ENCODE data around the gene PPP6R3. TPM values are rescaled to one million over a fixed set of nuclear protein-coding genes. Genes with fewer than 3 reads are reported as not detected.
"Not testable (repeated sequence)": the region's sequence is repeated elsewhere in the genome, so short reads cannot be mapped to it uniquely, and the experiment has no call there.

PPP6R3 gene
- total RNA-seq, 1 donor from 2014 or later = 86.6 TPM

DNA sequence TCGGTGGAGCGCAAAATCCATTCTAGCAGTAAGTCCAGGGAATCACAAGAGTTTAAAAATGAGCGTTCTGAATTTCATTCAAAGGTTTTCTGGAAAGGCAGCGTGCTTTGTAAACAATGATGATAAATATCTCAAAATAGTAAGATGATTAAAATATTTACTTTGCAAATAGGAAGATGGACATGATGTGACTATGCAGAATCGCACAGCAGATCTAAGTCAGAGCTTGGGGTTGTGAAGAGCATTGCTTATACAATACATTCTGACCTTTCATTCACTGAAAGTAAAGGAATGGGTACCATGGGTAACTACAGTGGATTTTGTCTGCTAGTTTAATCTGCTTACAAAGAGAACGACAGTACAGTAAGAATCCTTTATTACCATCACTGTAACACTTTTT, 77.5 kb downstream of the PPP6R3 start:
- peaks cover 31% of the 10 kb centered on the region for H3K4me1 Mint-ChIP-seq (ENCODE audit: unreplicated experiment)
- H3K9me3 Mint-ChIP-seq (ENCODE audit: unreplicated experiment) = no peaks in the 10 kb centered on the region
- no peak overlapping the region for H3K4me3 Mint-ChIP-seq (ENCODE audit: unreplicated experiment)
- H3K27ac Mint-ChIP-seq (ENCODE audit: unreplicated experiment) = no peak overlapping the region
- no peak for DNase-seq (ENCODE audit: extremely low spot score, unreplicated experiment)
- no peak for TF ChIP-seq CTCF (IDR thresholded peaks at IDR 0.05)
- H3K27me3 Mint-ChIP-seq (ENCODE audit: unreplicated experiment) = no peaks in the 10 kb centered on the region
- peaks cover 43% of the 10 kb centered on the region for H3K36me3 Mint-ChIP-seq (ENCODE audit: unreplicated experiment)

- Mint-ChIP-seq H3K36me3 (ENCODE audit: unreplicated experiment) (peaks cover 45% of the 10 kb centered on the region), H3K27me3 (ENCODE audit: unreplicated experiment) (no peaks in the 10 kb centered on the region), H3K4me3 (ENCODE audit: unreplicated experiment) (no peak overlapping the region), H3K9me3 (ENCODE audit: unreplicated experiment) (no peaks in the 10 kb centered on the region), H3K27ac (ENCODE audit: unreplicated experiment) (no peak overlapping the region), H3K4me1 (ENCODE audit: unreplicated experiment) (peaks cover 31% of the 10 kb centered on the region)
- no peak for TF ChIP-seq CTCF (IDR thresholded peaks at IDR 0.05)
- DNase-seq (ENCODE audit: extremely low spot score, unreplicated experiment) = no peak
These were observed 78.8 kb downstream of the PPP6R3 start for GRCh38 chr11:68539395-68539794.

GRCh38 chr11:68540504-68540903, 80.0 kb downstream of the PPP6R3 start:
- H3K27me3 Mint-ChIP-seq (ENCODE audit: unreplicated experiment); H3K27ac Mint-ChIP-seq (ENCODE audit: unreplicated experiment); H3K9me3 Mint-ChIP-seq (ENCODE audit: unreplicated experiment); DNase-seq (ENCODE audit: extremely low spot score, unreplicated experiment); H3K4me3 Mint-ChIP-seq (ENCODE audit: unreplicated experiment): not testable (repeated sequence)
- H3K4me1 Mint-ChIP-seq (ENCODE audit: unreplicated experiment) = peaks cover 26% of the 10 kb centered on the region
- H3K36me3 Mint-ChIP-seq (ENCODE audit: unreplicated experiment) = peaks cover 44% of the 10 kb centered on the region

- Mint-ChIP-seq H3K4me1 (ENCODE audit: unreplicated experiment) (peaks cover 23% of the 10 kb centered on the region), H3K36me3 (ENCODE audit: unreplicated experiment) (peaks cover 44% of the 10 kb centered on the region), H3K27me3 (ENCODE audit: unreplicated experiment) (no peaks in the 10 kb centered on the region), H3K4me3 (ENCODE audit: unreplicated experiment) (no peak overlapping the region), H3K27ac (ENCODE audit: unreplicated experiment) (peak overlapping the region; percentile 24), H3K9me3 (ENCODE audit: unreplicated experiment) (no peaks in the 10 kb centered on the region)
- TF ChIP-seq CTCF (IDR thresholded peaks at IDR 0.05) = no peak
- no peak for DNase-seq (ENCODE audit: extremely low spot score, unreplicated experiment)
These were observed 80.6 kb downstream of the PPP6R3 start for GRCh38 chr11:68541116-68541515.

- peaks cover 19% of the 10 kb centered on the region for H3K4me1 Mint-ChIP-seq (ENCODE audit: unreplicated experiment)
- no peaks in the 10 kb centered on the region for H3K9me3 Mint-ChIP-seq (ENCODE audit: unreplicated experiment)
- no peak overlapping the region for H3K4me3 Mint-ChIP-seq (ENCODE audit: unreplicated experiment)
- H3K36me3 Mint-ChIP-seq (ENCODE audit: unreplicated experiment) = peaks cover 49% of the 10 kb centered on the region
- no peak for TF ChIP-seq CTCF (IDR thresholded peaks at IDR 0.05)
- no peaks in the 10 kb centered on the region for H3K27me3 Mint-ChIP-seq (ENCODE audit: unreplicated experiment)
- no peak for DNase-seq (ENCODE audit: extremely low spot score, unreplicated experiment)
- no peak overlapping the region for H3K27ac Mint-ChIP-seq (ENCODE audit: unreplicated experiment)
These were observed 81.4 kb downstream of the PPP6R3 start for GRCh38 chr11:68541991-68542390.

- Mint-ChIP-seq H3K9me3 (ENCODE audit: unreplicated experiment) (no peaks in the 10 kb centered on the region), H3K27ac (ENCODE audit: unreplicated experiment) (peak overlapping the region; percentile 27), H3K27me3 (ENCODE audit: unreplicated experiment) (no peaks in the 10 kb centered on the region), H3K4me1 (ENCODE audit: unreplicated experiment) (peaks cover 19% of the 10 kb centered on the region), H3K4me3 (ENCODE audit: unreplicated experiment) (no peak overlapping the region), H3K36me3 (ENCODE audit: unreplicated experiment) (peaks cover 52% of the 10 kb centered on the region)
- TF ChIP-seq CTCF (IDR thresholded peaks at IDR 0.05) = no peak
- no peak for DNase-seq (ENCODE audit: extremely low spot score, unreplicated experiment)
These were observed 82.1 kb downstream of the PPP6R3 start for GRCh38 chr11:68542617-68543016.
